Measurements from ENCODE around the gene PHEX. TPM values are rescaled to one million over a fixed set of nuclear protein-coding genes. Genes with fewer than 3 reads are reported as not detected.
"Not testable (repeated sequence)": the region's sequence is repeated elsewhere in the genome, so short reads cannot be mapped to it uniquely, and the experiment has no call there.

Gene PHEX
- polyA plus RNA-seq, 1 donor from 2014 or later, result 0.11 TPM

DNA sequence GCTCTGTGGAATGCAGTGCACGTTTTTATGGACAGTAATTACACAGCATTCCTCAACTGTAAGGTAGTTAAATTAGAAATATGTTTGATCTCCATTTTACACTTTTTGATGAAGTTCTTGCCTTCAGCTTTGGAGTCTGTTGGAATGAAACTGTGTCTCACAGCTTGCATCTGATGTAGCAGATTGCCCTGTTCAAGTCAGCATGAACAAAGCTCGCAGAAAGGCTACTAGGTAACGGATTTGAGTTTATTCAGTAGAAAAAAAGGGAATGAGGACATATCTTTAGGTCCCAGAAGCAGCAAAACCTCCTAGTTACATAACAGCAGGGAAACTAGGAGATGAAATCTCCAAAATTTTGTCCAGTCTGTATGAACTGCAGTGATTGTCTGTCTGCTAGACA, 216.3 kb downstream of the PHEX start:
- H3K36me3 Mint-ChIP-seq, result no peaks in the 10 kb centered on the region
- H3K4me3 Mint-ChIP-seq, result no peak overlapping the region
- H3K4me1 Mint-ChIP-seq, result no peaks in the 10 kb centered on the region
- H3K27me3 Mint-ChIP-seq, result no peaks in the 10 kb centered on the region
- peaks cover 0 to 3% (median 0%) of the 10 kb centered on the region in 3 donors for H3K9me3 Mint-ChIP-seq
- H3K27ac Mint-ChIP-seq, result no peak overlapping the region

DNA sequence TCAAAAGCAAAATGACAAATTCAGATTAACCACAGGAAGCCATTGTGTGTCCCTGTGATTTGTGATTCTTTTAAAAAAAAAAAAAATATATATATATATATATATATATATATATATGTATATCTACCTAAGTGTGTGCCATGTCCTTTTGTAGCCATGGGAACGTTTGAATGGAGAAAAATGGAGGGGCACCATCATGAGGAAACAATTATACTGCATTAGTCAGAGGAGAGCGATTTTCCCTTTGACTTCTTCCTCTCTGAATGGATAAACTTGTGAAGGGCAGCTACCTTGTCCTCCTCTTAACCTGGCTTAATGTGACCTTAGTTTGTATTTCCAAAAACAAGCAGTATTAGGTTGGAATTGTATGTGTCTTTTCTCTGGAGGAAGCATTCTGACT, 217.2 kb downstream of the PHEX start:
- Mint-ChIP-seq H3K9me3 (no peaks in the 10 kb centered on the region), H3K4me1 (no peaks in the 10 kb centered on the region), H3K27me3 (no peaks in the 10 kb centered on the region), H3K4me3 (no peak overlapping the region), H3K27ac (no peak overlapping the region), H3K36me3 (no peaks in the 10 kb centered on the region)

DNA sequence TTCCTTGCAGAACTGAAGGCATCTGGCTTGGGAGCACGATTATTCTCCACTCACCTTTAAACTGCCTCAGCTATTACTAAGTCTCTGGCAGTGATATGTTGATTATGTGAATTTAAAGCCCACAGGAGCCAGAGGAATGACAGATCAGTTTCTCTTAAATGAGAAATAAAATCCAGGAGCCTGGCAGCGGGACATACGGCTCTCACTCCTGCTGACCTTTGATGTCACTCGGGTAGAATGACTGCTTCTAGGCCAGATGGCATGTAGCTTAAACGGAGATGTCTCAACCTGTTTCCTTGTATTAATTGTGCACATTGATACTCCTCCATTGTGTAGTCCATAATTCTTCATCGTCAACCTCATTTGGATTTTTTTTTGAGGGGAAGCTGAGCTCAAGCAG, 236.6 kb downstream of the PHEX start:
- H3K36me3 Mint-ChIP-seq, result no peaks in the 10 kb centered on the region
- peaks cover 1 to 2% (median 2%) of the 10 kb centered on the region in 3 donors for H3K9me3 Mint-ChIP-seq
- H3K27ac Mint-ChIP-seq, result no peak overlapping the region
- no peak overlapping the region for H3K4me3 Mint-ChIP-seq
- no peaks in the 10 kb centered on the region for H3K27me3 Mint-ChIP-seq
- H3K4me1 Mint-ChIP-seq, result peaks cover 0 to 2% (median 0%) of the 10 kb centered on the region in 3 donors

DNA sequence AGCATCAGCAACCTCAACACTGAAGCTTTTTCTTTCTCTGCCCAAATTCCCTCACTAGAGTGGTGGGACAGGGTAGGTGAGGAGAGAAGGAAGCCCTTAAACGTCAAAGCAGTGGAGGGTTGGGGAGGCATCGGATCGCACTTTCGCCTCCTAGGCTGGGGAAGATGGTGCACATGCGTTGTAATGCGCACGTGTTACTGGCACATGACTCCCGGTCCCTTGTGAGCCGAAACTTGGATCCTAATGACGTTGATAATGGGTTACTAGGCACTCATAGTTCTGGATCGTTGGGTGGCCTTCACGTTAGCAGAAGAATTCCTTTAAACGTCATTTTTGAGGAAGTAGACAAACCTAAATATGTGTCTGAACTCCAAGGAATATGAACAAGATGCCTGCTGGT, 240.5 kb downstream of the PHEX start, which contains the start of gene CBLL2:
Gene CBLL2 (plus strand): TSS at position 301 of the 400 bp plus-strand sequence. CDS start 79 bp downstream, at position 380.
- Mint-ChIP-seq H3K27ac (no peak within 1 kb of the TSS), H3K27me3 (no peaks in the 10 kb centered on the region), H3K4me1 (peaks cover 0 to 2% (median 0%) of the 10 kb centered on the region in 3 donors), H3K36me3 (no peaks in the 10 kb centered on the region), H3K9me3 (peaks cover 2 to 3% (median 3%) of the 10 kb centered on the region in 3 donors), H3K4me3 (no peak within 1 kb of the TSS)

DNA sequence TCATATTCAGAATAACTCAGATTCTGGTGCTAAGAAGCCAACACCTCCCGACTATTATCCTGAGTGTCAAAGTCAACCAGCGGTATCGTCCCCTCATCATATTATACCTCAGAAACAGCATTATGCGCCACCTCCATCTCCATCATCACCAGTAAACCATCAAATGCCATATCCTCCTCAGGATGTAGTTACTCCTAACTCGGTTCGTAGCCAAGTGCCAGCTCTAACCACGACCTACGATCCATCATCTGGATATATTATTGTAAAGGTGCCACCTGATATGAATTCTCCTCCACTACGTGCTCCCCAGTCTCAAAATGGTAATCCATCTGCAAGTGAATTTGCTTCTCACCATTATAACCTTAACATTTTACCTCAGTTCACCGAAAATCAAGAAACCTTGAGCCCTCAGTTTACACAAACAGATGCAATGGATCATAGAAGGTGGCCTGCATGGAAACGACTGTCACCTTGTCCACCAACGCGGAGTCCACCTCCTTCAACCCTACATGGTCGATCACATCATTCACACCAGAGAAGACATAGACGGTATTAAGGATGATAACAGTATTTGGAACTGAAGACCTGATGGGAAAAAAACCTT, 241.7 kb downstream of the PHEX start:
- H3K36me3 Mint-ChIP-seq, result no peaks in the 10 kb centered on the region
- peaks cover 2 to 4% (median 3%) of the 10 kb centered on the region in 3 donors for H3K9me3 Mint-ChIP-seq
- H3K4me3 Mint-ChIP-seq, result no peak overlapping the region
- no peak overlapping the region for H3K27ac Mint-ChIP-seq
- no peaks in the 10 kb centered on the region for H3K27me3 Mint-ChIP-seq
- peaks cover 0 to 2% (median 0%) of the 10 kb centered on the region in 3 donors for H3K4me1 Mint-ChIP-seq

DNA sequence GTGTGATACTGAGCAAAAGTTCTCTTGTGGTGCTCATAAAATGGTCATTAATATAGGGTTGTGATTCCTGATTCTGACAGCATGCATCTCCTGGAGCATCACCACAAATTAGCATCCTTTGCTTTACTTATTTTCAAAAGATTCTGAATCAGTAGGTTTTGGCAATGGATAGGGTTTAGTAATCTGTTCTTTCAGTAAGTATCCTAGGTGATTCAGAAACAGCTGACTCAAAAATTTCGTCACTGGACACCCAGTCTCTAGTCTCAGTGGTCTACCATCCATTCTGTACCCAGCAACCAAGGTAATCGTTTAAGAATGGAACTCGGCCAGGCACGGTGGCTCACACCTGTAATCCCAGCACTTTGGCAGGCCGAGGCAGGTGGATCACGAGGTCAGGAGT, 244.7 kb downstream of the PHEX start:
- no peak overlapping the region for H3K4me3 Mint-ChIP-seq
- H3K27me3 Mint-ChIP-seq, result no peaks in the 10 kb centered on the region
- H3K4me1 Mint-ChIP-seq, result no peaks in the 10 kb centered on the region
- H3K36me3 Mint-ChIP-seq, result no peaks in the 10 kb centered on the region
- H3K9me3 Mint-ChIP-seq, result peaks cover 3 to 4% (median 4%) of the 10 kb centered on the region in 3 donors
- H3K27ac Mint-ChIP-seq, result no peak overlapping the region

DNA sequence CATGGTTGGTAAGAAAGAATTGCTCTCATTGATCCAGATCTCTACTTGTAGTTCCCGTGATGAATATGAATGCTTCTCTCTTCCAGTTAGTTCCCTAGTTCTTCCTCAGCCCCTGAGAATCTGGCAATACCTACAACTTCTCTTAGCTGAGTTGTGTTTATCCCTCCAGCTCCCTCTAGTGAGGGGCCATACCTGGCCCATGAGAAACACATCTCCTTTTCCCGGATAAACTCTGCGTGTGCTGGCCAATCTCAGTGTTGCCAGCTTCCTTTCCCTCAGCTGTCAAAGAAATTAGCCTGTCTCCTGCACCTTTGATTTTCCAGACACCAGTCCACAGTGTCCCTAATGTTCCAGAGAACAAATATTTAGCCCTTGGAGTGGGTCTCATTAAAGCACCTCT, 246.2 kb downstream of the PHEX start:
- no peaks in the 10 kb centered on the region for H3K36me3 Mint-ChIP-seq
- H3K9me3 Mint-ChIP-seq, result peaks cover 2 to 6% (median 3%) of the 10 kb centered on the region in 3 donors
- H3K4me3 Mint-ChIP-seq, result no peak overlapping the region
- H3K27ac Mint-ChIP-seq, result no peak overlapping the region
- no peaks in the 10 kb centered on the region for H3K27me3 Mint-ChIP-seq
- no peaks in the 10 kb centered on the region for H3K4me1 Mint-ChIP-seq

DNA sequence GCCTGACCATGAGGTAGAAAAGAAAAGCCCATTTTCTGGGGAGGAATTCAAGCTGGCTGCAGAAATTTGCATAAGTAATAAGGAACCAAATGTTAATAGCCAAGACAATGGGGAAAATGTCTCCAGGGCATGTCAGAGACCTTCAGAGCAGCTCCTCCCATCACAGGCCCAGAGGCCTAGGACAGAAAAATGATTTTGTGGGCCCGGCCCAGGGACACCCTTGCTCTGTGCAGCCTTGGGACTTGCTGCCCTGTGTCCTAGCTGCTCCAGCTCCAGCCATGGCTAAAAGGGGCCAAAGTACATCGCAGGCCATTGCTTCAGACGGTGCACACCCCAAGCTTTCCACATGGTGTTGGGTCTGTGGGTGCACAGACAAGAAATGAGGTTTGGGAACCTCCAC, 257.1 kb downstream of the PHEX start:
- not testable (repeated sequence) for H3K27ac Mint-ChIP-seq, H3K4me1 Mint-ChIP-seq, H3K9me3 Mint-ChIP-seq, H3K36me3 Mint-ChIP-seq, H3K27me3 Mint-ChIP-seq, H3K4me3 Mint-ChIP-seq

DNA sequence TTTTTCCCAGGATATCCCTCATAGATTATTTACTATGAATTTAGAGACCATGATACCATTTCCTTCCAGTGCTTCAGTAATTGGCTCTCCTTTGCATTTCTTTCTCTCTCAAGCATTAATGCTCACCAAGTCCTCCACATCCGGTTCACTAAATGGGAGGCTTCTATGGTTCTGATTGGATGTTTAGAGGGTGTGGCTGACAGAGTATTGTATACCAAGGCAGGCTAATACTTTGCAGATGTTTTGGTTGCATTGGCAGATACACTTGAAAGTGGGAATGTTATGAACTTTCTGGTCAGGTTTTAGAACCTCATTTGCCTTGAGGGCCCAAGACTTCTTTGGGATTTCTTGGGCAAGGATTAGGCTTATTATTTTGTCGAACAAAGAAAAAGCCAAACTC, 264.7 kb downstream of the PHEX start:
- Mint-ChIP-seq H3K4me3 (no peak overlapping the region), H3K27ac (no peak overlapping the region), H3K36me3 (peaks cover 1% of the 10 kb centered on the region), H3K9me3 (no peaks in the 10 kb centered on the region), H3K27me3 (peaks cover 2% of the 10 kb centered on the region), H3K4me1 (peaks cover 0 to 2% (median 0%) of the 10 kb centered on the region in 3 donors)

DNA sequence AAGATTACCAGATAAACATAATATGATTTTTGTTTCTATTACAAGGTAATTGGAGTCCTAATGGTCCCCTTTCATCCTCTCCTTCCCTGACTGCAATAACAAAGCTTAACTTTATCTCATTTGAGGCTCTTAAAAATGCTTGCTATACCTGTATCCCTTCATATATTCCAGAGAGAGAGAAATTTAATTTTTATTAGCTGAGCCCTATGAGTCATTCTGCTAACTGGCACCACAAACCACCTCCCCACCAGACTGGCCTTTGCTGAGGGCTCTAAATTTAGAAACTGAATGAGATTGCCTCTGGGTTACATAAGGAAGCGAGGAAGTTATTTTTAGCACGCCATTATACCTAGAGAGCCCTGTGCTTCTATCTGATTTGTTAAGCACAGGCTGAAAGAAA, 268.0 kb downstream of the PHEX start:
- Mint-ChIP-seq H3K9me3 (peaks cover 0 to 1% (median 0%) of the 10 kb centered on the region in 3 donors), H3K4me1 (peaks cover 0 to 2% (median 0%) of the 10 kb centered on the region in 3 donors)

More for the DNA sequence above, 268.0 kb downstream of the PHEX start:
- H3K4me3 Mint-ChIP-seq, result no peak overlapping the region
- H3K27me3 Mint-ChIP-seq, result no peaks in the 10 kb centered on the region
- H3K27ac Mint-ChIP-seq, result no peak overlapping the region
- H3K36me3 Mint-ChIP-seq, result peaks cover 1% of the 10 kb centered on the region

Other genes with a start within 250 kb of the PHEX start
- 3.5 TPM for gene MBTPS2, start 192.7 kb upstream of the PHEX start, polyA plus RNA-seq
- gene YY2, start 176.3 kb upstream of the PHEX start, polyA plus RNA-seq, result 0.43 TPM
- gene SMS, start 91.6 kb upstream of the PHEX start, polyA plus RNA-seq, result 53.0 TPM
- gene CBLL2, start 240.6 kb downstream of the PHEX start, polyA plus RNA-seq, result not detected

Measured in IgD-negative memory B cell (primary cell).